ENCODE measurements around the gene HPCA.

HPCA gene

DNA sequence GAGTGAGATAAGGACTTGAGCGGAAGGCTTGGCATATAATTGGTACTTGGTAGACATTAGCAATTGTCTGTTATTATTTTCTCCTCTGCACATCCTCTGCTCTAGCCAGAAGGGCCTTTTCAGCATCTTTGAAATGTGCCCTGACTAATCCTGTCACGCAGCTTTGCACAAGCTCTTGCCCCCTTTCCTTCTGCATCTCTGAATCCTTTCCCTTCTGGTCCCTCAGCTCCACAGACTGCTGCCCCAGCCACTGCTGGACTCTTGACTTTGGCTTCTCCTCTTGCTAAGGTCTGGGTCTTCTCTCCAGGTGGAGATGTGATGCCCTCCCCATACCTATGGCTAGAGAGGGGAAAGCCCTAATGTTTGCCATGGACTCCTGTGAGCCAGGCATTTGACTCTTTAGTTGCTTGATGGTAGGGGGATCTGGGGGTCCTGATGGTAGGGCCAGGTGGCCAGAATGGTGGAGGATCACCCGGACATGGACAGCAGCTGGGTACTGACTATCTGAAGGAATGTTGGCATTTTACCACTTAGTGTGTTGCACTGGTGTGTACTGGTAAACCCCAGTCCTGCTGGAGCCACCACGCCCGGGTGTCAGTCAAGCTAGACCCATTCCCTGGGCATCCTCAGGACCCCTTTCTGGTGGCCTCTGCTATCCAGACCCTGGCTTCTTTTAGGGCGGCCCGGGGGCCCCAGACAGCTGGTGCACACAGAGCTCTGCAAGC, 4.4 kb downstream of the HPCA start:
- DNase-seq = no peak

DNA sequence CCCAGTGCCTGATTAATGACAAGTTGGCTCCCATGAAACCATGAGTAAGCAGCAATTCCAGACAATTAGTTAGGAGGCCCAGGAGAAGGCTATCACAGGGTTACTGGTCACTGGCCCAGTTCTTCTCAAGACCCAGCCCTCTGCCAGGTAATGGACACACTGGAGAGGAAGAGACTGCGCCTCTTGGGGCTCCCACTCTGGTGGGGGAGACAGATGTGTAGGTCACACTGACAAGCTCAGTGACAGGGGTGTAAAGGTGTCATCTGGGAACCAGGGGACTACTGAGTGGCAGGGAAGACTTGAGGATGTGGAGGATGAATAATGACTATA, 4.9 kb downstream of the HPCA start:
- DNase-seq = no peak

DNA sequence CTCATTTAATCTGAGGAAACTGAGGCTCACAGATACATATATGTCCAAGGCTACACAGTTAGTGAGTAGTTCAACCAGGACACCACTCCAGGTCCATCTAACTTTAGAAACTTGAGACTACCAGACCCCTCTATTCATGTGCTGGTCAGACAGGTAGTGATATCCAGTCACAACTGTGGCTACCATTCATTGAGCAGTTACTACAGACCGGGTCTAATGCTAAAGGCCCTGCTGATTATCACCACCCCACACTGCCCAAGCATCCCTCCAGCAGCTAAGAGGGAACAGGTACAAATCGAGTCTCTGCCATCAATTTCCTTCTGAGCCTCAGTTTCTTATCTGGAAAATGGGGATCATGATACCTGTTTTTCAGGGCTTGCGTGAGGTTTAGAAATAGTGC, 5.3 kb downstream of the HPCA start:
- no peak for DNase-seq

DNA sequence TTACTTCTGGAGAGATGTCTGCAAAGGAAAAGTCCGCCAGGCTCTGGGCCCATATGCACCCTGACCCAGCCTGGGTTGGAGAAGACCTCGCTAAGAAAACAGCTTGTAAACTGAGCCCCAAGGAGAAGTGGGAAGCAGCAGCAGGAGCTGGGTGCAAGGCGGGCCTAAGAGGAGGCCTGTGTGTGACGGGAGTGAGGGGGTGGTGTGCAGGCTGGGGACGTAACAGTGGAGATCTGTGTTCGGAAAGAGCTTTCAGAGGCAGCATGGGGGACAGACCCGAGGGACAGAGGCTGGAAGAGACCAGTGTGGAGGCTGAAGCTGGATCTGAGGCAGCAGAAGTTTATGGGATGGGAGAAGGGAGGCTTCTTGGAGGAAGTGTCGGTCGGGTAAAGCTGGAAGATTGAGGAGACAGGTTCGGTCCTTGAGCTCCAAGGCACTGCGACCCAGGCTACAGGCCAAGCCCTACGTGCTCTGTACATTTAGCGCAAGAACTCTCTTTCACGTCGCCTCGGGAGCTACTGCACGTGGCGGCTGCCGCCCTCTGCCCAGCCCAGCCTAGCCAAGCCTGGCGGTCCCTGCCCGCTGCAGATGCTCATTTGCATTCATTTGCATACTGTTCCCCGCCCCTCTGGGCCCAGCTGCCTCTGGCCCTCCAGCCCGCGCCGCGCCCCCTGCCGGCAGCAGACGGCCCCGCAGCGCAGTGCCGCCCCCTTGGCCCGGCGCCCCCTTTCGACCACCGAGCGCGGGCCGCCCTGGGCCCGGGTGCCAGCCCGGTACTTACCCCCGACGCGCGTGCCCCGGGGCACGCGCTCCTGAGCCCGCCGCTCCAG, 6.3 kb downstream of the HPCA start:
- DNase-seq = peak; percentile 85

DNA sequence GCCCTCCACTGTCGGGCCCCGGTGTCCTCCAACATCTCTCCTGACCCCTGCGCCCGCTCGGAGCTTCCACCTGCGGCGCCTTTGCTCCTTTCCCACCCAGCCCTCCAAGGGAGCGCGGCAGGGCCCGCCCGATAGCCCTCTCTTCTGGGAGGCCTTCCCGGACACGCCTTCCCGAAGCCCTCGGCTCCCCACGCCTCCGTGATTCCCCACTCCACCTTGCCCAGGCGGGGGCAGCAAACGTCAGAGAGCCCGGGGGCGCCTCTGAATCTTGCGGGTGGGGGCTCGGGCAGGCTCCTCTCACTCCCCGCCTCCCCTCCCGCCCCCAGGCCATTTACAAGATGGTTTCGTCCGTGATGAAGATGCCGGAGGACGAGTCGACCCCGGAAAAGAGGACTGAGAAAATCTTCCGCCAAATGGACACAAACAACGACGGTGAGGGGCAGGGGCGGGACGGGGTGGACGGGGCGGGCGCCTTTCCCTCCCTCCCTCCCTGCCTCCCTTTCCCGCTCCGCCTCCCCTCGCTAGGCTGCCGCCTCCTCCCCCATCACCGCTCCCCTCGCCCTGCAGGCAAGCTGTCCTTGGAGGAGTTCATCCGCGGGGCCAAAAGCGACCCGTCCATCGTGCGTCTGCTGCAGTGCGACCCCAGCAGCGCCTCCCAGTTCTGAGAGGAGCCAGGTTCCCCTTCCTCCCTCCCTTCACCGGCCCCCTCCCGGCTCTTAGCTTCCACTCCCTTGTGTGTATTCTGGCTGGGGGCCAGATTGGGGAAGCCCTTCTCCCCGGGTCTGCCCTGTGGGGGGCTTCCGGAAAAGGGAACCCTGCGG, 7.1 kb downstream of the HPCA start:
- DNase-seq = peak; percentile 69

DNA sequence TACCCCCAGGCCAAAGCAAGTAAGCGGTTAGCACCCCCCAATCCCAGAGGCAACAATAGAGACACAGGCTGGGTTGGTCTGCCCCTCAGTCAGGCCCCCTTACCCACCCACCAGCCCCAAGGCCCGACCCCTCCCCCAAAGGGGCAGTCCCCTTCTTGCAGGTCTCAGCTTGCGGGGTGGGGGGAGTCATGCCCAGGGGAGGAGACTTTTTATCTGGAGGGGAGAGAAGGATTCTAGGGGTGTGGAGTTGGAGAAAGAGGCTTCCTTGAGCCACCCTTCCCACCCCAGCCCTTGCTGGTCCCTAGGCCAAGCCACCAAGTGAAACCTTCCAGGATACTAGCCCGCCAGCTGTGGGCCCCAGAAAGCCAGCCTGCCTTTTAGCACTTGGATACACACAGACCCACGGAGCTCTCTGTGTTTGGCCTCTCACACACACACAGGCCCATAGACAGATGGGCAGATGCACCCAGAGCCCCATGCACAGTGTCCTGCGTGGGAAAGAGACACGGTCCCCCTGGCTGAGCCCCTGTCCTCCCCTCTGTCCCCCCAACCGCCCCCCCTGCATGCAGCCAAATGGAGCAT, 7.8 kb downstream of the HPCA start:
- no peak for DNase-seq

DNA sequence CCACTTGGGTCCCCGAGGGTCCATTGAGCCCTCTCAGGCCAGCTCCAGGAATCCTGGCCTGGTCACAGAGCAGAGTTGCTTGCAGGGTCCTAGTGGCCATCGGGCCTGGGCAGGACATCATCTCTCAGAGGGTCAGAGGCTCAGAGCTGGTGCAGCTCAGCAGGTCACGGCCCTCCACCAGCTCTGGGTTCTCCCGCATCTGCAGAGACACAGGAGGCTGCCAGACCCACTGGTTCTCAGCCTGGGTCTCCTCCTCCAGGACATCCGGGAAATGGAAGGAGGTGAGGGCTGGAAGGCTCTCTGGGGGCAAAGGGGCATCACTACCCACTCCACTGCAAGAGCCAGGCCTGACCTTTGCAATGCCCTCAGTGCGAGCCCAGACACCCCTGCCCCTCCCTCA, 8.4 kb downstream of the HPCA start:
- no peak for DNase-seq

DNA sequence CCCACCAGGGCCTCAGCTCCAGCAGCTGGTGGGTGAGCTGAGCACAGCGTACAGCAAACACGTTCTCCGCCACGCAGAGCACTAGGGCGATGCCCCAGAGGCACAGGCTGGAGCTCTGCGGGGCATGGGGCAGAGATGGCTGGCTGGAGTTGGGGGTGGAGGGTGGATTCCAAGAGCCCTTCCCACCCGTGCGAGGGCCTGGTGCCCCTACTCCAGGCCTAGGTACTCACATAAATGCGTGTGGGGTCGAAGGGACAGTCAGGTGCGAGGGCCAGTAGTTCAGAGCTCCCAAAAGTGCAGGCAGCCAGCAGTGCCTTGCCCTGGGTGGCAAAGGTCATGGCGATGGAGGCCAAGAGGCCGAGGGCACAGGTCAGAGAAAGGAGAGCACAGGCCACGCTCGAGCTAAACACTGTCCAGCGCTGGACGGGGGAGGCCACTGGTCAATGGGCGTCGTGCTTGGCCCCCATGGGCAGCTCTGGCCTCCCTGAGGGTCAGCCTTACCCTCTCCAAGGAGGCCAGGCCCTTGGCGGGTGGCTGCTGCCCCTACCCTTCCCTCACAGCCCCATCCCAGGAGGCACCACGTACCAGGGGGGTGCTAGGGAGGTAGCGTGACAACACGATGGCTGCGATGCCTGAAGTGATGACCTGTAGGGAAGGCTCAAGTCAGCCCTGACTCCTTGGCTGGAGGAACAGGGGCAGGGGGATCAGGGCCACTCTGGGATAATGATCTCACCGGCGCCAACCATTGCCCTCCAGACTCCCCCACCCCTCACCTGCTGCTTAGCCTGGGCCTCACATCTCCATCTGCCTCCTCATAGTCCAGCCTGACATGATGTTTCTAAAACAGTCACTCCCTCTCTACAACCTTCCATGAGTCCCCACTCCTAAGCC, 9.3 kb downstream of the HPCA start:
- DNase-seq = no peak

DNA sequence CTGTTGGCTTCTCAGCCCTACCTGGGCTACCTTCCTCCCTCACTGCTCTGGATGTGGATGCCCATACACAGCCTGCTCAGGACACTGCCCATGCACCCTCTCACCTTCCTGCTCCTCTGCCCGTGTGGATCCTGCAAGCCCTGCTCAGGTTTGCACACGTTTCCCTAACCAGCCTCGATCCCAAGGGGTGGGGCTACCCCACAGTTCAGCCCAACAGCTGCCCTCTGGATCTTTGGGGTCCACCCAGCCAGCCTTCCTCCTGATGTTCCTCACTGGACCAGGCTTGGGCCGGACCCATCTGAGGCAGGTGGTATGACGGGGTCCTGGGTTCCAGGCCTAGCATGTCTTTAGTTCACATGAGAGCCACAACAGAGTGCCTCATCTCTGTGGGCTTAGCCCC, 10.2 kb downstream of the HPCA start:
- DNase-seq = no peak

DNA sequence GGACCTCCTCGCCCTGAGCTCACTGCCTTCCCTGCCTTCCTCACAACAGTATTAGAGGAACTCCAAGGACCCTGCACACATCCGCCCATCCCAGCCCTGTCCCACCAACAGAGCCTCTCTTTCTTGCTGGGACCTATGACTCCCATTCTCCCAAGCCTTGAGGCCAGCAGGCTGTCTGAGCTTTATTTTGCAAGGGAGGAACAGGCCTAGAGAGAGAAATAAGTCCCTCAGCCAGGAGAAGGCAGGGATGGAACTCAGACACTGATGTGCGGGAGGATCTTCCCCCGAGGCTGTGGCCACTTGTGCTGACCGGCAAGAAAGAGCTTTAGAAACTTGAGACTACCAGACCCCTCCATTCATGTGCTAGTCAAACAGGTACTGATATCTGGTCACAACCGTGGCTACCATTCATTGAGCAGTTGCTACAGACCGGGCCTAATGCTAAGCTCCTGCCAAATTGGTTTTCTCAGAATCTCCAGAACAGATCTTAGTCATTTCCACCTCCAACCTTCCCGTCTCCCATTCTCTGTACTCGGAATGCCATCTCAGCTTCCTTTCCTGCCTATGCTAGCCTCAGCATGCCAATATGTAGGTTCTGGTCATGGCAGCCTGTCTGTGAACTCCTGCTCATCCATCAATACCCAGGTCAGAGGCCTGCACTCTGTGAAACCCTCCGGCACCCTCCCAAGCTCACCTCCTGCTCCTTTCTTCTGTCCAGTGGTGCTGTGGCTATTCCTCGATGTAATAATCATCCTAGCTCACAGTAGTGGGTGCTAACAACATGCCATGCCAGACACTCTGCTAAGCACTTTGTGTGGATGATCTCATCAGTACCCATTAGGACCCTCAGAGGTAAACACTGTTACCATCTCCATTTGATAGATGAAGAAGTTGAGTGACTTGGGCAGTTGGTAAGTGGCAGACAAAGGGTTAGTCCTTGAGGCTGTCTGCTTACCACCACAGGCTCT, 11.1 kb downstream of the HPCA start:
- no peak for DNase-seq

DNA sequence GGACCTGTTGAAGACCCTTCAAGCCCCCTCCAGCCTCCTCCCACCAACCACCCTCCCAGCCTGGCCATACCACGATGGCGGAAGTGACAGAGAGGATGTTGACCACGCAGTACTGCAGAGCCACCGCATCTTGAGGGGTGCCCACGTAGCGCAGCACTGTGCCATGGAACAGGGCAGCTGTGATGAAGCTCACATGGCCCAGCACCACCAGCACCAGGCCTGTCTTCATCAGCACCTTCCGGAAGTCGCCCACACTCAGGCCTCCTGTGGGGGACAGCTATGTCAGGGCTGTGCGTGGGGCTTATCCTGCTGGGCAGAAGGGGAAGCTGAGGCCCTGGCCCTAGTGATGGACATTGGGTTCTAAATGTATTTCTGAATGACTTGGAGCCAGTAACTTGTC, 11.8 kb downstream of the HPCA start:
- no peak for DNase-seq

DNA sequence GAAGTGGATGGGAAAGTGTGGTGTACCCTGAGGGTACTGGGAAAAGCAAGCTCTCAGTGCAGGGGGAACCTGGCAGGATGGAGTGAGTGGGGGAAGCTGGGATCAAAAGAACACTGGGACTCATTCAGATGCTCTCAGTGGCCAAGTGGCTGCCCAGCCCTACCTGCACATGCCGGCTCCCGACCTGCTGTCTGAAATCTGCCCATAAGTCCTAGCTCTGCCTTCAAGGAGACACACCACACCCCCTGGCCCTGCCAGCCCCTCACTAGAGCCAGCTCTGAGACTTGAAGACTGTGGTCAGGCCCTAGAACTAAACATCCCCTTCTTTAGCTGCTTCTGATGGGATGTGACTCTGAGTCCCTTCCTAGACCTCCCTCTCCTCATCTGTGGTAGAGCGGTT, 12.7 kb downstream of the HPCA start:
- no peak for DNase-seq

DNA sequence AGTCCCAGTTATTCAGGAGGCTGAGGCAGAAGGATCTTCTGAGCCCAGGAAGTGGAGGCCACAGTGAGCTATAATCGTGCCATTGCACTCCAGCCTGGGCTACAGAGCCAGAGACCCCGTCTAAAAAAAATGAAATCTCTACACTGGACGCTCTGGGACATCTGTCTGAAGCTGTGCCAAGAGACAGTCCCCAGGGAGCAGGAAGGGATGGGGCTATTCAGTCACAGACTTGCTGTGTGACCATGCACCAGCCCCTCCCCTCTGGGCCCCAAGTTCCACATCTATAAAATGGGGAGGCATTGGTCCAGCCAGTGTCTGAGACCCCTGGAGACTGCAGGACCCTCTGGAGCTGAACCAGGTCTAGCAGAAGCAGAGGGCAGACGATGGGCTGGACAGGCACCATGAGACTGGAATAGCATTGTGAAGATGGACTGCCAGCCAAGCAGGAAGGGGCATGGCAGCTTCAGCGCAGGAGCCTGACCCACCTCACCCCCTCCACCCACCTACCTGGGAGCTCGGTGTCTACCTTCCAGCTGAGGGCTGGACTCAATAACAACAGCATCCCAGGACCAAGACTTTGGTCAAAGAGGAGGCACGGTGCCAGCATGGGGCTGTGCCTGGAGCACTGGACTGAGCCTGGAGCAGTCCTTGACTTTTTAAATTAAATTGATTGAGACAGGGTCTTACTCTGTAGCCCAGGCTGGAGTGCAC, 13.4 kb downstream of the HPCA start:
- no peak for DNase-seq

DNA sequence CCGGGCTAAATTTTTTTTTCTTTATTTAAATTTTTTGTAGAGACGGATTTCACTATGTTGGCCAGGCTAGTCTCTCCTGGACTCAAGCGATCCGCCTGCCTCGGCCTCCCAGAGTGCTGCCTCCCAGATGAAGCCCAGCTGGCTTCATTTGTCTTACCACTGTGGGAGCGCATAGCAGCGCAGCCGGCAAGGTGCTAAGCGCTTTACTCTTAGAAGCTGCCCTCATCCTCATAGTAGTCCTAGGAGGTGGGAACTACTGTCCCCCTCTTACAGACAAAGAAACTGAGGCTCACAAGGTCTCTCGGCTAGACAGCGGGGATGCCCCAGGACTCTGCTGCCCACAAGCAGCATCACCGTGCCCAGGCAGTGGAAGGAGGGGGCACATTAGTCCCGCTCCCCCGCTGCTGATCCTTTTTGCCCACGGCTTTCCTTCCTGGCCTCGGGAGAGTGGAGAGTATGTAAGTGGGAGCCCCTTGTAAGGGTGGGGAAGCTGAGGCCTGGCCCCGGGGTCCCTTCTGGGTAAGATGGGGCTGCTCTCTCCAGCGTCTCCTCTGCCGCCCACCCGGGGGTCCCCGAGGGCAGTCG, 14.2 kb downstream of the HPCA start:
- no peak for DNase-seq

DNA sequence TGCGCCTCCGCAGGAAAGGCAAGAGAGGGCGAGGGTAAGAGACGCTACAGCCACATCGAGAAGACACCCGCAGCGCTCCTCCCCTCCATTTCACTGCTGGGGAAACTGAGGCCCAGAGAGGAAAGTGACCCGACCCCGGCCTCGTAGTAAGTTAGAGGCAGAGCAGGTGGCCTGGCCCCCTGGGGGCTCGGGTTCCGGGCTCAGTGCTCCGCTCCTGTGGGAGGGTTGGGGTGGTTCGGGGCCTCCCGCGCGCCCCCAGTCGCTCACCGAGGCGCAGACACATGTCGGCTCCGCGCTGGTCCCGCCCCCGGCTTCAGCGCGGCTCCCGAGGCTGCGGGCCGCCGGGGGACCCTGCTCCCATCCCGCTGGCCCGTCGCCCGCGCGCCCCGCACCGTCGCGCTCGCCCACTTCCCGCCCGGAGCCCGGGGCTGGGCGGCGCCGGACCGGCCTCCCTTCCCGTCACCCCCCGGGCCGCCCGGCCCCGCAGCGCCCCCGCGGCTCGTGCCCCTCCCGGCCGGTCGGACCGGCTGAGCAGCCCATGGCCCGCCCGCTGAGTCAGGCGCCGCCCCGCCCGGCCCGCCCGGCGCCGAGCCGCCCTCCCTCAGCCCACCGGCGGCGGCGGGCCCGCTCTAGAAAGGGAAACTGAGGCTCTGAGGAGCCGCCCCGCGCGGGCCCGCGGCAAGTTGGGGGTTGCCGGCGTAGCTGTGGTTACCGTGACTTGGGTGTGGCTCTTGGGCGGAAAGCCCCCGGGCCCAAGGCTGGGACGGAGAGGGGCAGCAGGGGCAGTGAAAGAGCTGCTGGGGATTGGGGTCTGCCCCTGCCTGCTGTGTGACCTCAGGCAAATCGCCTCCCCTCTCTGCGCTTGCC, 14.9 kb downstream of the HPCA start, which contains the start of gene TMEM54:
Gene TMEM54, minus strand, starts transcription at position 434 of the 867 bp plus-strand sequence. Its CDS starts 151 bp downstream, at position 283.
- DNase-seq = peak; percentile 48

DNA sequence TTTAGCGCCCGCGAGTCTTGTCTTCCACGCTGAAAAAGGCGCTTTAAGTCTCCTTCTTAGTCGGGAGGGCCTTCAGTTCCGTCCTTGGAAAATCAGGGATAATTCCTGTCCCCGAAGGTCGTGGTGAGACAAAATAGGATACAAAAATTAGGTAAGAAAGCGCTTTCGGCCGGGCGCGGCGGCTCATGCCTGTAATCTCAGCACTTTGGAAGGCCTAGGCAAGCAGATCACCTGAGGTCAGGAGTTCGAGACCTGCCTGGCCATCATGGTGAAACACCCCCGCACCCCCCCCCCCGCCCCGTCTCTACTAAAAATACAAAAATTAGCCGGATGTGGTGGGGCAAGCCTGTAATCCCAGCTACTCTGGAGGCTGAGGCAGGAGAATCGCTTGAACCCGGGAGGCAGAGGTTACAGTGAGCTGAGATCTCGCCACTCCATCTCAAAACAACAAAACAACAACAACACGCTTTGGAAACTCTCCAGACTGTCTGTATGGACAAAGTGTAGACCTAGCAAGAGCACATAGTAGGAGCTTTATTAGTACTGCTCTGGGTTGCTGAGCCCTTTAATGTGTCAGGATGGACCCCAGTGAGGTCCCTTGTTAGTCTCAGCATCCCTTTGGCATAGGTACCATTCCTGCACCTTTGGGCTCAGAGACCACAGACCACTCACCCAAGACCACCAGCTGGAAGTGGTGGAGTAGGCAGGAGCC, 15.7 kb downstream of the HPCA start:
- no peak for DNase-seq

DNA sequence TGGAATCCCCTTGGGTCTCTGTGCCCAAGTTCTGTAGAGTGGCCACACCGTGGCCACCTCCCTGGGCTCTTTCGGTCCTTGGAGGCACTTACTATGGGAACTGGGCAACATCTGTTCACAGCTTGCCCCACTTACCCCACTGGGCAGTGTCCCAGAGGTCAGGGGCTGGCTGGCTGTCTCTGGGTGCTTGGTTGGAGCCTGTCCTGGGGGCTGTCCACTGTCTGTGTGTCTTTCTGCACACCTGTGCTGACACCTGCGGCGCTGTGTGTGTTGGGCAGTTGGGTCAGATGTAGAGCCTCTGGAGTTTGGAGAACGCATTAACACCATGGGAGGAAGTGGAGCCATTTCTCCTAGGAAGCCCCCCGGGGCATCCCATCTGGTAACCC, 16.2 kb downstream of the HPCA start:
- DNase-seq = no peak
